Measurements from ENCODE around the gene SAPCD1.

GRCh38 chr6:31767096-31767645 lies 4.7 kb downstream of the SAPCD1 start:
- TF ChIP-seq CTCF (IDR thresholded peaks at IDR 0.05; ENCODE audit: low read depth, low read length, missing input control) (no peak), EGR1 (IDR thresholded peaks at IDR 0.05; ENCODE audit: low read depth in 2 of 2) (no peak), RAD21 (IDR thresholded peaks at IDR 0.05) (no peak), MAX (IDR thresholded peaks at IDR 0.05) (no peak), JUND (IDR thresholded peaks at IDR 0.05) (no peak), NR2F2 (IDR thresholded peaks at IDR 0.05) (no peak), YY1 (IDR thresholded peaks at IDR 0.05) (no peak), HNF4G (IDR thresholded peaks at IDR 0.05) (no peak), REST (IDR thresholded peaks at IDR 0.05) (no peak), TAF1 (conservative IDR thresholded peaks at IDR 0.05) (no peak), HNF4A (conservative IDR thresholded peaks at IDR 0.05) (no peak)
